ENCODE measurements around the gene RAVER1. TPM values are rescaled to one million over a fixed set of nuclear protein-coding genes. Genes with fewer than 3 reads are reported as not detected.

The RAVER1 gene
- total RNA-seq, 1 experiment from 2014 or later = 87.7 TPM

- Histone ChIP-seq H3K9me3 (ENCODE audit: low read depth, low read length, poor library complexity, severe bottlenecking) (no peaks in the 10 kb centered on the region), H3K36me3 (ENCODE audit: insufficient read depth, low read length, poor library complexity, severe bottlenecking) (peaks cover 25% of the 10 kb centered on the region), H3K27ac (ENCODE audit: low read depth, low read length, poor library complexity, severe bottlenecking) (no peak overlapping the region), H3K4me1 (ENCODE audit: insufficient read depth, low read length, poor library complexity, severe bottlenecking) (no peaks in the 10 kb centered on the region), H3K27me3 (replicated peaks; ENCODE audit: insufficient read depth, low read depth, low read length, poor library complexity) (no peaks in the 10 kb centered on the region), H3K4me3 (ENCODE audit: low read depth, low read length, poor library complexity, severe bottlenecking) (no peak overlapping the region)
- BruUV-seq (replicated peaks) = no TSS peak
- intact Hi-C loops (cut with micrococcal nuclease; ENCODE audit: unreplicated experiment) = no loop called here
- TF ChIP-seq CTCF (conservative IDR thresholded peaks at IDR 0.05; ENCODE audit: low read depth, low read length) (no peak), EZH2 (IDR thresholded peaks at IDR 0.05; ENCODE audit: borderline replicate concordance, low read depth, low read length, poor library complexity, severe bottlenecking) (no peak)
- POLR2A ChIA-PET (ENCODE audit: low non-redundant PET) = no interaction called here
- CTCF ChIA-PET = no interaction called here
- DNase-seq (ENCODE audit: low spot score) = no peak
Measured at GRCh38 chr19:10362259-10362658, 28.9 kb upstream of the RAVER1 start.

- no peak for DNase-seq (ENCODE audit: low spot score)
- intact Hi-C loops (cut with micrococcal nuclease; ENCODE audit: unreplicated experiment) = no loop called here
- TF ChIP-seq CTCF (conservative IDR thresholded peaks at IDR 0.05; ENCODE audit: low read depth, low read length) (no peak), EZH2 (IDR thresholded peaks at IDR 0.05; ENCODE audit: borderline replicate concordance, low read depth, low read length, poor library complexity, severe bottlenecking) (no peak)
- H3K9me3 ChIP-seq (ENCODE audit: low read depth, low read length, poor library complexity, severe bottlenecking) = no peaks in the 10 kb centered on the region
- POLR2A ChIA-PET (ENCODE audit: low non-redundant PET) = interaction anchor here (0.6 kb wide), 1 partner anchor 213 kb away, joined by 6 read pairs; no protein-coding TSS in a partner anchor
- H3K27me3 ChIP-seq (replicated peaks; ENCODE audit: insufficient read depth, low read depth, low read length, poor library complexity) = no peaks in the 10 kb centered on the region
- no peak overlapping the region for H3K4me3 ChIP-seq (ENCODE audit: low read depth, low read length, poor library complexity, severe bottlenecking)
- no TSS peak for BruUV-seq (replicated peaks)
- CTCF ChIA-PET = no interaction called here
- no peak overlapping the region for H3K27ac ChIP-seq (ENCODE audit: low read depth, low read length, poor library complexity, severe bottlenecking)
- no peaks in the 10 kb centered on the region for H3K4me1 ChIP-seq (ENCODE audit: insufficient read depth, low read length, poor library complexity, severe bottlenecking)
- peaks cover 22% of the 10 kb centered on the region for H3K36me3 ChIP-seq (ENCODE audit: insufficient read depth, low read length, poor library complexity, severe bottlenecking)
Measured at GRCh38 chr19:10361569-10362011, 28.3 kb upstream of the RAVER1 start.

- Histone ChIP-seq H3K27ac (ENCODE audit: low read depth, low read length, poor library complexity, severe bottlenecking) (no peak overlapping the region), H3K27me3 (replicated peaks; ENCODE audit: insufficient read depth, low read depth, low read length, poor library complexity) (no peaks in the 10 kb centered on the region), H3K4me3 (ENCODE audit: low read depth, low read length, poor library complexity, severe bottlenecking) (no peak overlapping the region), H3K4me1 (ENCODE audit: insufficient read depth, low read length, poor library complexity, severe bottlenecking) (no peaks in the 10 kb centered on the region), H3K36me3 (ENCODE audit: insufficient read depth, low read length, poor library complexity, severe bottlenecking) (peaks cover 13% of the 10 kb centered on the region), H3K9me3 (ENCODE audit: low read depth, low read length, poor library complexity, severe bottlenecking) (no peaks in the 10 kb centered on the region)
- BruUV-seq (replicated peaks) = no TSS peak
- ChIA-PET POLR2A (ENCODE audit: low non-redundant PET) (no interaction called here), CTCF (no interaction called here)
- no peak for DNase-seq (ENCODE audit: low spot score)
- intact Hi-C loops (cut with micrococcal nuclease; ENCODE audit: unreplicated experiment) = no loop called here
- no peak for TF ChIP-seq EZH2 (IDR thresholded peaks at IDR 0.05; ENCODE audit: borderline replicate concordance, low read depth, low read length, poor library complexity, severe bottlenecking)
- no peak for TF ChIP-seq CTCF (conservative IDR thresholded peaks at IDR 0.05; ENCODE audit: low read depth, low read length)
Measured at GRCh38 chr19:10356431-10356830, 23.1 kb upstream of the RAVER1 start.

Data from A673 (cell line).